Tibial nerve (tissue), 4 donors: ENCODE data around the gene APOO. TPM values are rescaled to one million over a fixed set of nuclear protein-coding genes. Genes with fewer than 3 reads are reported as not detected.

Source experiments
- DNase-seq, 2 donors: peaks; one replicate each; pipeline ENCODE4 v3.0.0-alpha.2; 2019; ENCODE audit warnings: low spot score in 2 of 2
- H3K27ac ChIP-seq, 4 donors: fragments of 200-600 bp; sonication (generic) in 3 of 4; one replicate each; pipeline ENCODE4 v1.5.1; 2017 to 2019; ENCODE audit warnings: mild to moderate bottlenecking in 1 of 4
- H3K27me3 ChIP-seq, 2 donors: fragments of 200-600 bp; sonication (generic) in 1 of 2; one replicate each; pipeline versions ENCODE4 v1.5.1 to v1.6.0; 2017 to 2019
- H3K36me3 ChIP-seq, 3 donors: fragments of 200-600 bp; sonication (generic); one replicate each; pipeline ENCODE4 v1.5.1; 2018 to 2019
- H3K4me1 ChIP-seq, 4 donors: fragments of 200-600 bp; sonication (generic) in 3 of 4; one replicate each; pipeline ENCODE4 v1.5.1; 2017 to 2019
- H3K4me3 ChIP-seq, 4 donors: fragments of 200-600 bp; sonication (generic) in 3 of 4; one replicate each; pipeline ENCODE4 v1.5.1; 2017 to 2019; ENCODE audit warnings: mild to moderate bottlenecking in 1 of 4, moderate library complexity in 1 of 4
- H3K9me3 ChIP-seq, 4 donors: fragments of 200-600 bp; sonication (generic) in 3 of 4; one replicate each; pipeline ENCODE4 v1.5.1; 2017 to 2019
- CTCF ChIP-seq, 5 experiments: fragments of 200-600 bp in 3 of 5; fragments of 450-650 bp in 2 of 5; sonication (generic) in 3 of 5; IDR thresholded peaks; one replicate each; pipeline ENCODE4 v1.5.1; 2016 to 2019; ENCODE audit warnings: antibody characterized with exemption in 5 of 5, mild to moderate bottlenecking in 3 of 5, moderate library complexity in 2 of 5
- EP300 ChIP-seq, 2 donors: sonication (generic); formaldehyde crosslinking; IDR thresholded peaks; one replicate each; pipeline ENCODE4 v1.6.1; 2017; ENCODE audit warnings: antibody characterized with exemption in 2 of 2, mild to moderate bottlenecking in 1 of 2
- POLR2A ChIP-seq, 2 donors: fragments of 450-650 bp; IDR thresholded peaks; one replicate each; pipeline ENCODE4 v1.6.1; 2017; ENCODE audit warnings: antibody characterized with exemption in 2 of 2, mild to moderate bottlenecking in 2 of 2, moderate library complexity in 2 of 2
- WGBS, 2 donors: methylation state at CpG; one replicate each; pipeline ENCODE4 v1.1.5; 2018; 5-methylcytosine and 5-hydroxymethylcytosine counted together
- total RNA-seq, 4 donors: library from RNA; depleted of rRNA; stranded (reverse); fragments of >200 nt; gene quantifications; one replicate each; pipeline ENCODE4 v1.1.0, GENCODE V29; 2016

The APOO gene
- total RNA-seq, 4 donors from 2014 or later = 3.9 to 115 (median 9.0) TPM

DNA sequence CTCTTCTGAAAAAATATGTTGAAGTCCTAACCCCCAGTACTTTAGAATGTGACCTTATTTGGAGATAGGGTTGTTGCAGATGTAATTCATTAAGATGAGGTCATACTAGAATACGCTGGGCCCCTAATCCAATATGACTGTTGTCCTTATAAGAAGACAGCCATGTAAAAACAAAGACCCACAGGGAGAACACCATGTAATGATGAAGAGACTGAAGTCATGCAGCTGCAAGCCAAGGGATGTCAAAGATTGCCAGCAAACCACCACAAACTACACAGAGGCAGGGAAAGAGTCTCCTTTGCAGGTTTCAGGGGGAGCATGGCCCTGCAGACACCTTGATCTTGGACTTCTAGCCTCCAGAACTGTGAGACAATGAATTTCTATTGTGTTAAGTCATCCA lies 37.5 kb upstream of the APOO start:
- no peak overlapping the region for H3K27ac ChIP-seq
- H3K4me1 ChIP-seq = no peaks in the 10 kb centered on the region
- no peaks in the 10 kb centered on the region for H3K9me3 ChIP-seq
- no peak for TF ChIP-seq CTCF (IDR thresholded peaks at IDR 0.05)
- TF ChIP-seq EP300 (IDR thresholded peaks at IDR 0.05) = no peak
- no peak for TF ChIP-seq POLR2A (IDR thresholded peaks at IDR 0.05)
- H3K36me3 ChIP-seq = no peaks in the 10 kb centered on the region
- H3K4me3 ChIP-seq = no peak overlapping the region
- H3K27me3 ChIP-seq = peaks cover 0 to 19% of the 10 kb centered on the region in 2 donors
- 70 to 74% methylated on average over 1 of the region's 1 CpG for WGBS, 2 donors
- no peak for DNase-seq

- WGBS, 2 donors = 44 to 56% methylated on average over 1 of the region's 1 CpG
- TF ChIP-seq CTCF (IDR thresholded peaks at IDR 0.05) = no peak
- TF ChIP-seq POLR2A (IDR thresholded peaks at IDR 0.05) = no peak
- TF ChIP-seq EP300 (IDR thresholded peaks at IDR 0.05) = no peak
- H3K4me1 ChIP-seq = no peaks in the 10 kb centered on the region
- no peak overlapping the region for H3K27ac ChIP-seq
- no peak overlapping the region for H3K4me3 ChIP-seq
- H3K9me3 ChIP-seq = no peaks in the 10 kb centered on the region
- H3K27me3 ChIP-seq = peaks cover 0 to 19% of the 10 kb centered on the region in 2 donors
- DNase-seq = no peak
- H3K36me3 ChIP-seq = no peaks in the 10 kb centered on the region
Measured at GRCh38 chrX:23944234-23944633, 36.5 kb upstream of the APOO start.

GRCh38 chrX:23939203-23939602 lies 31.5 kb upstream of the APOO start:
- Histone ChIP-seq H3K36me3 (no peaks in the 10 kb centered on the region), H3K4me3 (no peak overlapping the region), H3K9me3 (no peaks in the 10 kb centered on the region), H3K27me3 (peaks cover 0 to 7% of the 10 kb centered on the region in 2 donors), H3K4me1 (no peaks in the 10 kb centered on the region), H3K27ac (no peak overlapping the region)
- no peak for DNase-seq
- no peak for TF ChIP-seq EP300 (IDR thresholded peaks at IDR 0.05)
- TF ChIP-seq CTCF (IDR thresholded peaks at IDR 0.05) = no peak
- no peak for TF ChIP-seq POLR2A (IDR thresholded peaks at IDR 0.05)
- WGBS, 2 donors = 42 to 58% methylated on average over 1 of the region's 1 CpG

GRCh38 chrX:23938690-23939089 lies 31.0 kb upstream of the APOO start:
- H3K4me3 ChIP-seq = no peak overlapping the region
- no peaks in the 10 kb centered on the region for H3K9me3 ChIP-seq
- no peaks in the 10 kb centered on the region for H3K4me1 ChIP-seq
- H3K27ac ChIP-seq = no peak overlapping the region
- DNase-seq = no peak
- no peak for TF ChIP-seq POLR2A (IDR thresholded peaks at IDR 0.05)
- TF ChIP-seq CTCF (IDR thresholded peaks at IDR 0.05) = no peak
- TF ChIP-seq EP300 (IDR thresholded peaks at IDR 0.05) = no peak
- H3K27me3 ChIP-seq = peaks cover 0 to 5% of the 10 kb centered on the region in 2 donors
- WGBS, 2 donors = 74 to 88% methylated on average over 1 of the region's 1 CpG
- no peaks in the 10 kb centered on the region for H3K36me3 ChIP-seq

GRCh38 chrX:23937100-23937499 lies 29.4 kb upstream of the APOO start:
- no peaks in the 10 kb centered on the region for H3K27me3 ChIP-seq
- no peaks in the 10 kb centered on the region for H3K36me3 ChIP-seq
- 73 to 80% methylated on average over 4 of the region's 4 CpGs for WGBS, 2 donors
- H3K4me3 ChIP-seq = no peak overlapping the region
- no peak for DNase-seq
- no peaks in the 10 kb centered on the region for H3K9me3 ChIP-seq
- H3K27ac ChIP-seq = no peak overlapping the region
- TF ChIP-seq EP300 (IDR thresholded peaks at IDR 0.05) (no peak), CTCF (IDR thresholded peaks at IDR 0.05) (no peak), POLR2A (IDR thresholded peaks at IDR 0.05) (no peak)
- no peaks in the 10 kb centered on the region for H3K4me1 ChIP-seq
